Endometrial microvascular endothelial cells (primary cell): ENCODE measurements around the gene CD79A. TPM values are rescaled to one million over a fixed set of nuclear protein-coding genes. Genes with fewer than 3 reads are reported as not detected.
"Not testable (repeated sequence)": the region's sequence is repeated elsewhere in the genome, so short reads cannot be mapped to it uniquely, and the experiment has no call there.

Source experiments
- in situ Hi-C: cut with HindIII; loops from 2 replicates; pipeline ENCODE4 v1.10.0; 2017; ENCODE audit warnings: low sequenced_read_pairs, low pct_unique_long_range_greater_than_20kb; ENCODE audit errors: inconsistent ontology term
- total RNA-seq: library from RNA; depleted of rRNA; stranded (reverse); fragments of >200 nt; gene quantifications from one replicate; pipeline ENCODE4 v1.2.3, GENCODE V29; 2015; ENCODE audit errors: inconsistent ontology term

CD79A gene
- total RNA-seq, 1 donor from 2014 or later, result not detected

- in situ Hi-C loops, result no loop called here
Measured at GRCh38 chr19:41912899-41913537, 35.9 kb downstream of the CD79A start.

- in situ Hi-C loops, result no loop called here
Measured at GRCh38 chr19:41913538-41914423, 36.7 kb downstream of the CD79A start.

GRCh38 chr19:41914424-41914834, 37.4 kb downstream of the CD79A start:
- in situ Hi-C loops, result not testable (repeated sequence)

- in situ Hi-C loops, result no loop called here
Measured at GRCh38 chr19:41915021-41915775, 38.1 kb downstream of the CD79A start.

GRCh38 chr19:41915776-41916414, 38.8 kb downstream of the CD79A start:
- in situ Hi-C loops, result no loop called here

- in situ Hi-C loops, result no loop called here
Measured at GRCh38 chr19:41917676-41918075, 40.6 kb downstream of the CD79A start.

GRCh38 chr19:41918095-41918494, 41.0 kb downstream of the CD79A start:
- in situ Hi-C loops, result no loop called here

- in situ Hi-C loops, result no loop called here
Measured at GRCh38 chr19:41918653-41919244, 41.7 kb downstream of the CD79A start.

- in situ Hi-C loops, result no loop called here
Measured at GRCh38 chr19:41919948-41920712, 43.1 kb downstream of the CD79A start.

GRCh38 chr19:41920882-41921576, 44.0 kb downstream of the CD79A start:
- in situ Hi-C loops, result no loop called here

- in situ Hi-C loops, result no loop called here
Measured at GRCh38 chr19:41921577-41922576, 44.8 kb downstream of the CD79A start.

GRCh38 chr19:41922585-41922984, 45.5 kb downstream of the CD79A start:
- in situ Hi-C loops, result no loop called here

GRCh38 chr19:41923045-41923788, 46.1 kb downstream of the CD79A start:
- in situ Hi-C loops, result no loop called here

GRCh38 chr19:41924151-41925145, 47.4 kb downstream of the CD79A start:
- in situ Hi-C loops, result no loop called here
